ENCODE measurements around the gene ENTREP1.

DNA sequence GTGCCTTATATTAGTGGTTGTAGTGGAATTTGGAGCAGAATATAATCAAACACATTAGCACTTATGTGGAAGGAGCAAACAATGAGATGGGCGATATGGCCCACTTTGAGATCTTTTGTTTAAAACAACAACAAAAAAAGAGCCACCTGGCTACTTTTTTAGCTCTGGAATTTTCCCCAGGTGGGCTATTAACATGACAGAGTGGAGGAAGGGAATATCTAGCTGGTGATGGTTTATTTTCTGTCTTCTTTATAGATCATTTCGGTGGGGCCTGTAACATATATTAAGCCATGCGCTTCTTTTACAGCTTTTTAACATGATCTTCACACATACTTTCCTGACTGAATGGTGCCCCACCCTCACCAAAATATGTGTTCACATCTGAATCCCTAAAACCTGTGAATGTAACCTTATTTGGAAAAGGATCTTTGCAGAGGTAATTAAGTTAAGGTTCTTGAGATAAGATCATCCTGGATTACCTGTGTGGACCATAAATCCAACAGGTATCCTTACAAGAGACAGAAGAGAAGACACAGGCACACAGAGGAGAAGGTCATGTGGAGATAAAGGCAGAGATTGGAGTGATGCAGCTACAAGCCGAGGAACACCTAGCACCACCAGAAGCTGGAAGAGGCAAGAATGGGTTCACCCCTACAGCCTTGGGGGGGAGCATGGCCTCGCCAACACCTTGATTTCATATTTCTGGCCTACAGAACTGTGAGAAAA is 16.6 kb upstream of the ENTREP1 start:
- TF ChIP-seq POLR2A (IDR thresholded peaks at IDR 0.05) (no peak), CTCF (IDR thresholded peaks at IDR 0.05) (no peak)
